Tibial nerve (tissue), 4 donors: ENCODE results near the gene ZNRF3.

Experiments
- CTCF ChIP-seq, 5 experiments: fragments of 200-600 bp in 3 of 5; fragments of 450-650 bp in 2 of 5; sonication (generic) in 3 of 5; IDR thresholded peaks; one replicate each; pipeline ENCODE4 v1.5.1; 2016 to 2019; ENCODE audit warnings: antibody characterized with exemption in 5 of 5, mild to moderate bottlenecking in 3 of 5, moderate library complexity in 2 of 5
- EP300 ChIP-seq, 2 donors: sonication (generic); formaldehyde crosslinking; IDR thresholded peaks; one replicate each; pipeline ENCODE4 v1.6.1; 2017; ENCODE audit warnings: antibody characterized with exemption in 2 of 2, mild to moderate bottlenecking in 1 of 2
- POLR2A ChIP-seq, 2 donors: fragments of 450-650 bp; IDR thresholded peaks; one replicate each; pipeline ENCODE4 v1.6.1; 2017; ENCODE audit warnings: antibody characterized with exemption in 2 of 2, mild to moderate bottlenecking in 2 of 2, moderate library complexity in 2 of 2

DNA sequence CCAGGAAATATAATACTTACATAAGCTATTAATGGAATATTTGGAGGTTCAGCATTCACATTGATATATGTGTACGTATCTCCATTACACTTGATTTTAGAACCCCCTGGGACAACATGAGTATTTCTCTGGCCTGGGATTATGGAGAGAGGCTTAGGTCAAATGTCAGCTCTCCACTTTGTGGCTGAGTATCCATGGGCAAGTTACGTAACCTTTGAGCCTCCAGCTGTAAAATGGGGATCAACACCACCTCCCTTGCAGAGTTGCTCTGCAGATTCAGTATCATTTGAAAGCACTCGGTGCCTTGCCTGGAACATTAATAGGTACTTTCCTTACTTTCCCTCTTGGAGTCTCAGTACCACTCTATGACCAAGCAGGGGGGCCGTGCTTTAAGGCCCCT is 145.1 kb downstream of the ZNRF3 start:
- TF ChIP-seq CTCF (IDR thresholded peaks at IDR 0.05), result no peak
- TF ChIP-seq EP300 (IDR thresholded peaks at IDR 0.05), result no peak
- TF ChIP-seq POLR2A (IDR thresholded peaks at IDR 0.05), result no peak
